ENCODE results near the gene DNM3. TPM values are rescaled to one million over a fixed set of nuclear protein-coding genes. Genes with fewer than 3 reads are reported as not detected.
"Not testable (repeated sequence)": the region's sequence is repeated elsewhere in the genome, so short reads cannot be mapped to it uniquely, and the experiment has no call there.

Gene DNM3
- total RNA-seq: 0.37 and 0.41 TPM in 2 replicates

- intact Hi-C loops (cut with micrococcal nuclease): loop anchor here (5.0 kb wide), 1 partner anchor 99 kb away; the partner anchor contains the start of gene VAMP4
- peak within 1 kb of the TSS; percentile 85 for H3K4me3 Mint-ChIP-seq (ENCODE audit: low read depth)
Measured at GRCh38 chr1:171841050-171841910, at the start of gene DNM3. Gene DNM3 (plus strand): TSS chr1:171841498. CDS start chr1:171841657, 159 bp downstream.

GRCh38 chr1:171792656-171793369, 48.5 kb upstream of the DNM3 start:
- H3K4me1 Mint-ChIP-seq (ENCODE audit: low read depth): peaks cover 20% of the 10 kb centered on the region
- no peak overlapping the region for H3K4me3 Mint-ChIP-seq (ENCODE audit: low read depth)
- H3K9me3 Mint-ChIP-seq: no peaks in the 10 kb centered on the region
- no peak for DNase-seq (ENCODE audit: low spot score)
- H3K27ac Mint-ChIP-seq: peak overlapping the region; percentile 47
- H3K36me3 Mint-ChIP-seq (ENCODE audit: low read depth): peaks cover 94% of the 10 kb centered on the region
- no peaks in the 10 kb centered on the region for H3K27me3 Mint-ChIP-seq (ENCODE audit: low read depth)
- intact Hi-C loops (cut with micrococcal nuclease): no loop called here

More at GRCh38 chr1:171841050-171841910, at the start of gene DNM3:
- Mint-ChIP-seq H3K9me3 (no peaks in the 10 kb centered on the region), H3K36me3 (ENCODE audit: low read depth) (no peaks in the 10 kb centered on the region), H3K27me3 (ENCODE audit: low read depth) (peaks cover 43% of the 10 kb centered on the region), H3K27ac (peak within 1 kb of the TSS; percentile 67), H3K4me1 (ENCODE audit: low read depth) (peaks cover 14% of the 10 kb centered on the region)
- DNase-seq (ENCODE audit: low spot score): peak; percentile 76

GRCh38 chr1:171793636-171794035, 47.7 kb upstream of the DNM3 start:
- peak overlapping the region; percentile 28 for H3K4me3 Mint-ChIP-seq (ENCODE audit: low read depth)

GRCh38 chr1:171794085-171794484, 47.2 kb upstream of the DNM3 start:
- Mint-ChIP-seq H3K27me3 (ENCODE audit: low read depth) (no peaks in the 10 kb centered on the region), H3K9me3 (no peaks in the 10 kb centered on the region), H3K4me1 (ENCODE audit: low read depth) (peaks cover 20% of the 10 kb centered on the region), H3K27ac (peak overlapping the region; percentile 92), H3K36me3 (ENCODE audit: low read depth) (peaks cover 87% of the 10 kb centered on the region), H3K4me3 (ENCODE audit: low read depth) (peak overlapping the region; percentile 28)
- peak; percentile 32 for DNase-seq (ENCODE audit: low spot score)
- intact Hi-C loops (cut with micrococcal nuclease): loop anchor here (1.0 to 2.0 kb wide), 2 partner anchors 13 to 51 kb away; partner anchors contain the start of genes METTL13 and VAMP4

More at GRCh38 chr1:171793636-171794035, 47.7 kb upstream of the DNM3 start:
- Mint-ChIP-seq H3K36me3 (ENCODE audit: low read depth) (peaks cover 92% of the 10 kb centered on the region), H3K4me1 (ENCODE audit: low read depth) (peaks cover 20% of the 10 kb centered on the region), H3K9me3 (no peaks in the 10 kb centered on the region), H3K27ac (peak overlapping the region; percentile 92), H3K27me3 (ENCODE audit: low read depth) (no peaks in the 10 kb centered on the region)
- intact Hi-C loops (cut with micrococcal nuclease): loop anchor here (1.0 to 2.0 kb wide), 2 partner anchors 12 to 51 kb away; partner anchors contain the start of genes METTL13 and VAMP4
- DNase-seq (ENCODE audit: low spot score): no peak

GRCh38 chr1:171796592-171796991, 44.7 kb upstream of the DNM3 start:
- DNase-seq (ENCODE audit: low spot score): no peak
- H3K27me3 Mint-ChIP-seq (ENCODE audit: low read depth): no peaks in the 10 kb centered on the region
- no peak overlapping the region for H3K27ac Mint-ChIP-seq
- intact Hi-C loops (cut with micrococcal nuclease): no loop called here
- H3K9me3 Mint-ChIP-seq: no peaks in the 10 kb centered on the region
- peaks cover 21% of the 10 kb centered on the region for H3K4me1 Mint-ChIP-seq (ENCODE audit: low read depth)
- peaks cover 70% of the 10 kb centered on the region for H3K36me3 Mint-ChIP-seq (ENCODE audit: low read depth)
- no peak overlapping the region for H3K4me3 Mint-ChIP-seq (ENCODE audit: low read depth)

GRCh38 chr1:171798311-171798710, 43.0 kb upstream of the DNM3 start:
- H3K36me3 Mint-ChIP-seq (ENCODE audit: low read depth): peaks cover 53% of the 10 kb centered on the region
- H3K4me1 Mint-ChIP-seq (ENCODE audit: low read depth): peaks cover 20% of the 10 kb centered on the region
- H3K4me3 Mint-ChIP-seq (ENCODE audit: low read depth): no peak overlapping the region
- H3K9me3 Mint-ChIP-seq: no peaks in the 10 kb centered on the region
- intact Hi-C loops (cut with micrococcal nuclease): no loop called here
- DNase-seq (ENCODE audit: low spot score): no peak
- no peaks in the 10 kb centered on the region for H3K27me3 Mint-ChIP-seq (ENCODE audit: low read depth)
- H3K27ac Mint-ChIP-seq: no peak overlapping the region

- Mint-ChIP-seq H3K36me3 (ENCODE audit: low read depth) (peaks cover 48% of the 10 kb centered on the region), H3K27ac (no peak overlapping the region), H3K27me3 (ENCODE audit: low read depth) (no peaks in the 10 kb centered on the region), H3K9me3 (no peaks in the 10 kb centered on the region), H3K4me1 (ENCODE audit: low read depth) (peaks cover 17% of the 10 kb centered on the region), H3K4me3 (ENCODE audit: low read depth) (no peak overlapping the region)
- intact Hi-C loops (cut with micrococcal nuclease): no loop called here
- DNase-seq (ENCODE audit: low spot score): no peak
Measured at GRCh38 chr1:171798765-171799164, 42.5 kb upstream of the DNM3 start.

- no peaks in the 10 kb centered on the region for H3K9me3 Mint-ChIP-seq
Measured at GRCh38 chr1:171799166-171799565, 42.1 kb upstream of the DNM3 start.

GRCh38 chr1:171799698-171800097, 41.6 kb upstream of the DNM3 start:
- H3K4me3 Mint-ChIP-seq (ENCODE audit: low read depth); H3K4me1 Mint-ChIP-seq (ENCODE audit: low read depth); H3K27me3 Mint-ChIP-seq (ENCODE audit: low read depth); H3K9me3 Mint-ChIP-seq; DNase-seq (ENCODE audit: low spot score); intact Hi-C loops (cut with micrococcal nuclease): not testable (repeated sequence)
- peaks cover 39% of the 10 kb centered on the region for H3K36me3 Mint-ChIP-seq (ENCODE audit: low read depth)
- H3K27ac Mint-ChIP-seq: peak overlapping the region; percentile 61

More at GRCh38 chr1:171799166-171799565, 42.1 kb upstream of the DNM3 start:
- peaks cover 13% of the 10 kb centered on the region for H3K4me1 Mint-ChIP-seq (ENCODE audit: low read depth)
- H3K4me3 Mint-ChIP-seq (ENCODE audit: low read depth): no peak overlapping the region
- no peak for DNase-seq (ENCODE audit: low spot score)
- peaks cover 44% of the 10 kb centered on the region for H3K36me3 Mint-ChIP-seq (ENCODE audit: low read depth)
- intact Hi-C loops (cut with micrococcal nuclease): no loop called here
- H3K27me3 Mint-ChIP-seq (ENCODE audit: low read depth): no peaks in the 10 kb centered on the region
- no peak overlapping the region for H3K27ac Mint-ChIP-seq

- Mint-ChIP-seq H3K4me1 (ENCODE audit: low read depth) (peaks cover 6% of the 10 kb centered on the region), H3K27me3 (ENCODE audit: low read depth) (no peaks in the 10 kb centered on the region), H3K4me3 (ENCODE audit: low read depth) (no peak overlapping the region), H3K9me3 (no peaks in the 10 kb centered on the region), H3K36me3 (ENCODE audit: low read depth) (peaks cover 32% of the 10 kb centered on the region), H3K27ac (no peak overlapping the region)
- intact Hi-C loops (cut with micrococcal nuclease): no loop called here
- DNase-seq (ENCODE audit: low spot score): no peak
Measured at GRCh38 chr1:171800342-171800741, 41.0 kb upstream of the DNM3 start.

- Mint-ChIP-seq H3K27ac (no peak overlapping the region), H3K4me3 (ENCODE audit: low read depth) (no peak overlapping the region), H3K9me3 (no peaks in the 10 kb centered on the region), H3K4me1 (ENCODE audit: low read depth) (peaks cover 10% of the 10 kb centered on the region), H3K27me3 (ENCODE audit: low read depth) (no peaks in the 10 kb centered on the region), H3K36me3 (ENCODE audit: low read depth) (peaks cover 27% of the 10 kb centered on the region)
- DNase-seq (ENCODE audit: low spot score): no peak
- intact Hi-C loops (cut with micrococcal nuclease): loop anchor here (1.0 kb wide), 1 partner anchor 184 kb away; no protein-coding TSS in a partner anchor
Measured at GRCh38 chr1:171800851-171801250, 40.4 kb upstream of the DNM3 start.

- intact Hi-C loops (cut with micrococcal nuclease): loop anchor here (1.0 kb wide), 1 partner anchor 184 kb away; no protein-coding TSS in a partner anchor
- H3K9me3 Mint-ChIP-seq: no peaks in the 10 kb centered on the region
Measured at GRCh38 chr1:171801487-171801891, 39.8 kb upstream of the DNM3 start.

More at GRCh38 chr1:171801487-171801891, 39.8 kb upstream of the DNM3 start:
- Mint-ChIP-seq H3K36me3 (ENCODE audit: low read depth) (peaks cover 21% of the 10 kb centered on the region), H3K4me1 (ENCODE audit: low read depth) (peaks cover 10% of the 10 kb centered on the region), H3K27me3 (ENCODE audit: low read depth) (no peaks in the 10 kb centered on the region), H3K27ac (no peak overlapping the region), H3K4me3 (ENCODE audit: low read depth) (no peak overlapping the region)
- DNase-seq (ENCODE audit: low spot score): no peak
